Trophoblast cell (in vitro differentiated cells and primary cell): ENCODE data around the gene FLT4.
A peak's percentile ranks its signal among the peaks of the same experiment; 100 is the strongest.

Experiments used
- DNase-seq, 2 donors: peaks; one replicate each; pipeline ENCODE4 v3.0.0-alpha.2; 2016
- H2AFZ ChIP-seq: 2 replicates; pipeline ENCODE4 v1.6.1; 2013; ENCODE audit warnings: low read length, moderate library complexity, mild to moderate bottlenecking; ENCODE audit not compliant: insufficient read depth, poor library complexity
- H2AK5ac ChIP-seq: 2 replicates; pipeline ENCODE4 v1.6.1; 2013; ENCODE audit warnings: mild to moderate bottlenecking, low read length
- H2BK120ac ChIP-seq: 2 replicates; pipeline ENCODE4 v1.6.1; 2013; ENCODE audit warnings: low read length, mild to moderate bottlenecking, moderate library complexity; ENCODE audit not compliant: insufficient read depth, poor library complexity
- H2BK12ac ChIP-seq: 2 replicates; pipeline ENCODE4 v1.6.1; 2013; ENCODE audit warnings: mild to moderate bottlenecking, low read length, moderate library complexity
- H2BK5ac ChIP-seq: 2 replicates; pipeline ENCODE4 v1.6.1; 2013; ENCODE audit warnings: low read length, low read depth, moderate library complexity, mild to moderate bottlenecking; ENCODE audit not compliant: poor library complexity
- H3K14ac ChIP-seq: 2 replicates; pipeline ENCODE4 v1.6.1; 2013; ENCODE audit warnings: mild to moderate bottlenecking, low read length
- H3K18ac ChIP-seq: 2 replicates; pipeline ENCODE4 v1.6.1; 2013; ENCODE audit warnings: mild to moderate bottlenecking, low read length
- H3K23ac ChIP-seq: 2 replicates; pipeline ENCODE4 v1.6.1; 2013; ENCODE audit warnings: low read length
- H3K27ac ChIP-seq: 2 replicates; pipeline ENCODE4 v1.5.1; 2013; ENCODE audit warnings: low read depth, mild to moderate bottlenecking, inconsistent platforms, low read length, moderate library complexity
- H3K27me3 ChIP-seq: 2 replicates; pipeline ENCODE4 v1.6.1; 2013; ENCODE audit warnings: inconsistent platforms, mild to moderate bottlenecking, low read length, moderate library complexity; ENCODE audit not compliant: insufficient read depth
- H3K36me3 ChIP-seq, 2 experiments: 1 replicate in 1 of 2; 2 replicates in 1 of 2; pipeline ENCODE4 v1.6.1; 2013; ENCODE audit warnings: low read length in 2 of 2, mild to moderate bottlenecking in 2 of 2, moderate library complexity in 1 of 2; ENCODE audit not compliant: insufficient read depth in 2 of 2, control insufficient read depth in 1 of 2
- H3K4ac ChIP-seq: 2 replicates; pipeline ENCODE4 v1.6.1; 2013; ENCODE audit warnings: low read depth, mild to moderate bottlenecking, low read length, moderate library complexity
- H3K4me1 ChIP-seq, 2 experiments: 1 replicate in 1 of 2; 2 replicates in 1 of 2; pipeline ENCODE4 v1.6.1; 2013; ENCODE audit warnings: low read length in 2 of 2, mild to moderate bottlenecking in 2 of 2, moderate library complexity in 1 of 2; ENCODE audit not compliant: insufficient read depth in 2 of 2, control insufficient read depth in 1 of 2
- H3K4me2 ChIP-seq: 2 replicates; pipeline ENCODE4 v1.6.1; 2013; ENCODE audit warnings: inconsistent platforms, mild to moderate bottlenecking, low read length, moderate library complexity
- H3K4me3 ChIP-seq: 2 replicates; pipeline ENCODE4 v1.5.1; 2013; ENCODE audit warnings: mild to moderate bottlenecking, low read depth, low read length, inconsistent platforms
- H3K79me1 ChIP-seq: one replicate; pipeline ENCODE4 v1.6.1; 2013; ENCODE audit warnings: low read length
- H3K79me2 ChIP-seq: 2 replicates; pipeline ENCODE4 v1.6.1; 2013; ENCODE audit warnings: low read length, mild to moderate bottlenecking; ENCODE audit not compliant: control insufficient read depth, insufficient read depth, poor library complexity
- H3K9ac ChIP-seq: 2 replicates; pipeline ENCODE4 v1.6.1; 2013; ENCODE audit warnings: mild to moderate bottlenecking, low read length
- H3K9me3 ChIP-seq: 2 replicates; pipeline ENCODE4 v1.6.1; 2013; ENCODE audit warnings: low read depth, mild to moderate bottlenecking, control low read depth, inconsistent platforms, low read length; ENCODE audit not compliant: insufficient read depth
- H4K12ac ChIP-seq: 2 replicates; pipeline ENCODE4 v1.6.1; 2013; ENCODE audit warnings: low read depth, mild to moderate bottlenecking, low read length, moderate library complexity
- H4K8ac ChIP-seq: 2 replicates; pipeline ENCODE4 v1.6.1; 2013; ENCODE audit warnings: low read depth, mild to moderate bottlenecking, low read length, moderate library complexity
- H4K91ac ChIP-seq: one replicate; pipeline ENCODE4 v1.6.1; 2013; ENCODE audit warnings: low read depth, mild to moderate bottlenecking, low read length, moderate library complexity
- WGBS: extraction: QIAGEN DNeasy Blood & Tissue Kit; methylation state at CpG from one replicate; pipeline ENCODE4 v1.1.7; 2013; ENCODE audit warnings: missing lambda C conversion rate; ENCODE audit not compliant: insufficient read length, insufficient coverage; ENCODE audit errors: extremely low coverage; 5-methylcytosine and 5-hydroxymethylcytosine counted together

FLT4 gene

DNA sequence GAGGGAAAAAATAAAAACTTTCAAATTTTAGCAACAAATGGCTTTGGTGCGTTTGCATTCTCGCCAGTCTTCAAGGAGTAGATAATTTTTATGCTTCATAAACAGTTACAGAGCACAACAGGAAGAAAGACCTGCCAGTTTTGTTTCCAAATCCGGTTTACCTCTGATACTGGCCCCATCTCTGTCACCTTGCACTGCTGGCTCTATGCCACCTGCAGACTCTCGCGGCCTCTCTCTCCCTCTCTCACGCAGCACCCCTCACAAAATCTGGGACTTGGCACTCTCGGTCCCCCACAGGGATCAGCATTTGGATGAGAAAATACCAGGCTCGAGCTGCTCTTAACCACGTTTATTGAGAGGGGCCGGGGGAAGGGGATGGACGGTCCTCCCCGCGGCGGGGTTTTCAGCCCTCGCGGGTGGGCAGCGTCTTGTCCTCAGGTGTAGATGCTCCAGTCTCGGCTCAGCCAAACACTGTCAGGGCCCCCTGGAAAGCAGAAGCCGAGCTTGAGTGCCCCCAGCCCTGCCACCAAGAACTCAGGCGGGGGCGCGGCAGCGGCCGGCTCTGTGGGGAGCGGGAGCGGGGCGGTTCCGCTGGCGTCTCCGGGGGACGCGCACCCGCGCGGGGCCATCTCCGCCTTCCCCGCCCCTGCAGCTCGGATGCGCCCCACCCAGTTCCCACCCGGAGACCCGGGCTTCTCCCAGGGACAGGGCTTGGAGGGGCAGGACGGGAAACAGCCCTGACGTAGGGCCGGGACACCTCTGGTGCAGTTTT is 59.4 kb downstream of the FLT4 start:
- Histone ChIP-seq H3K4ac (no peak overlapping the region), H2BK120ac (no peak overlapping the region), H3K4me2 (peak overlapping the region; percentile 63), H4K12ac (no peak overlapping the region), H3K14ac (no peak overlapping the region), H2BK5ac (no peak overlapping the region), H2AK5ac (no peak overlapping the region), H2AFZ (no peak overlapping the region), H4K8ac (no peak overlapping the region), H3K79me2 (no peaks in the 10 kb centered on the region), H3K9ac (no peak overlapping the region), H3K36me3 (no peaks in the 10 kb centered on the region), H3K23ac (no peak overlapping the region), H3K18ac (no peak overlapping the region), H2BK12ac (no peak overlapping the region), H3K4me3 (no peak overlapping the region), H3K27ac (no peak overlapping the region), H3K79me1 (no peaks in the 10 kb centered on the region), H4K91ac (no peak overlapping the region), H3K27me3 (peaks cover 20% of the 10 kb centered on the region), H3K4me1 (peaks cover 0 to 8% of the 10 kb centered on the region in 2 experiments), H3K9me3 (peaks cover 2% of the 10 kb centered on the region)
- WGBS = no CpG with 5 or more reads among the region's 44 CpGs
- no peak for DNase-seq

DNA sequence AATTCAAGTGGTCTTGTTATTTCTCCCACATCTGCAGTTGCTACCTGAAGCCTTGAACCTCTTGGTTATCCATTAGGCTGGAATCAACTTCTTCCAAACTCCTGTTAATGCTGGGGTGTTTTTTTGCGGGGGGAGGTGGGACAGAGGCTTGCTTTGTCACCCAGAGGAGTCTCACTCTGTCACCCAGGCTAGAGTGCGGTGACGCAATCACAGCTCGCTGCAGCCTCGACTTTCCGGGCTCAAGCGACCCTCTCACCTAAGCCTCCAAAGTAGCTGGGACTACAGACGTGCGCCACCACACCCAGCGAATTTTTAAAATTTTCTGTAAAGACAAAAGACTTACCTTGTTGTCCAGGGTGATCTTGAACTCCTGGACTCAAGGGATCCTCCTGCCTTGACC is 62.5 kb downstream of the FLT4 start:
- Histone ChIP-seq H4K91ac (no peak overlapping the region), H4K8ac (no peak overlapping the region), H4K12ac (no peak overlapping the region), H3K4me3 (no peak overlapping the region), H2AK5ac (no peak overlapping the region), H2BK12ac (no peak overlapping the region), H3K18ac (no peak overlapping the region), H3K79me2 (no peaks in the 10 kb centered on the region), H2BK120ac (no peak overlapping the region), H3K4ac (no peak overlapping the region), H3K27ac (no peak overlapping the region), H3K23ac (no peak overlapping the region), H3K4me2 (no peak overlapping the region), H2AFZ (no peak overlapping the region), H3K14ac (no peak overlapping the region), H3K36me3 (no peaks in the 10 kb centered on the region), H3K9ac (no peak overlapping the region), H3K9me3 (peaks cover 2% of the 10 kb centered on the region), H2BK5ac (no peak overlapping the region), H3K27me3 (peaks cover 20% of the 10 kb centered on the region), H3K4me1 (peaks cover 0 to 8% of the 10 kb centered on the region in 2 experiments), H3K79me1 (no peaks in the 10 kb centered on the region)
- no CpG with 5 or more reads among the region's 10 CpGs for WGBS
- no peak for DNase-seq

- Histone ChIP-seq H4K91ac (no peak overlapping the region), H3K79me2 (no peaks in the 10 kb centered on the region), H2BK120ac (no peak overlapping the region), H3K4ac (no peak overlapping the region), H4K12ac (no peak overlapping the region), H2AFZ (no peak overlapping the region), H3K4me3 (no peak overlapping the region), H3K14ac (no peak overlapping the region), H3K23ac (no peak overlapping the region), H3K27me3 (peaks cover 16% of the 10 kb centered on the region), H3K9me3 (peaks cover 2% of the 10 kb centered on the region), H2BK5ac (no peak overlapping the region), H3K18ac (no peak overlapping the region), H2AK5ac (no peak overlapping the region), H2BK12ac (no peak overlapping the region), H4K8ac (no peak overlapping the region), H3K27ac (no peak overlapping the region), H3K4me1 (peaks cover 0 to 8% of the 10 kb centered on the region in 2 experiments), H3K36me3 (no peaks in the 10 kb centered on the region), H3K9ac (no peak overlapping the region), H3K79me1 (no peaks in the 10 kb centered on the region), H3K4me2 (no peak overlapping the region)
- peak in 1 of 2 donors; percentile 12 for DNase-seq
- WGBS = no CpG with 5 or more reads among the region's 3 CpGs
Measured at GRCh38 chr5:180586204-180586603, 63.2 kb downstream of the FLT4 start.

DNA sequence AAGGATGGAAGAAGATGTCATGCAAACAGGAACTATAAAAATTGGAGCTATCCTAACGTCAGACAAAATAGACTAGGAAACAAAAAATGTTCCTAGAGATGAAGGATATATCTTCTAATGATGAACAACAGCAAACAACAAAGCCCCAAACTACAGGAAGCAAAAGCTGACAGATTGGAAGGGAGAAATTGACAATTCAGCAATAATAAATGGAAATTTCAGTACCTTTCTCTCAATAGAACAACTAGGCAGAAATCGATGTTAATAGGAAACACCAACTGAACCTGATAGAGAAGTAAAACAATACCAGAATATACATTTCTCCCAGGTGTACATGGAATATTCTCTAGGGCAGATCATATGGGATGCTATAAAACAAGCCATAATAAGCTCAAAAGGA is 65.7 kb downstream of the FLT4 start:
- no peaks in the 10 kb centered on the region for H3K79me2 ChIP-seq
- H3K79me1 ChIP-seq = no peaks in the 10 kb centered on the region
- no peak overlapping the region for H2BK5ac ChIP-seq
- H2BK12ac ChIP-seq = no peak overlapping the region
- H3K23ac ChIP-seq = no peak overlapping the region
- H3K36me3 ChIP-seq = peaks cover 2 to 5% of the 10 kb centered on the region in 2 experiments
- H3K4me2 ChIP-seq = no peak overlapping the region
- no peak overlapping the region for H3K27ac ChIP-seq
- no peak overlapping the region for H4K8ac ChIP-seq
- H3K9ac ChIP-seq = no peak overlapping the region
- H4K12ac ChIP-seq = no peak overlapping the region
- no peaks in the 10 kb centered on the region for H3K27me3 ChIP-seq
- H2AFZ ChIP-seq = no peak overlapping the region
- H2BK120ac ChIP-seq = no peak overlapping the region
- no peaks in the 10 kb centered on the region for H3K4me1 ChIP-seq
- no peak overlapping the region for H3K18ac ChIP-seq
- DNase-seq = no peak
- H3K4ac ChIP-seq = no peak overlapping the region
- no peaks in the 10 kb centered on the region for H3K9me3 ChIP-seq
- no peak overlapping the region for H4K91ac ChIP-seq
- no peak overlapping the region for H3K4me3 ChIP-seq
- H3K14ac ChIP-seq = no peak overlapping the region
- no CpG with 5 or more reads among the region's 2 CpGs for WGBS
- no peak overlapping the region for H2AK5ac ChIP-seq
